DMS153 treated with DMSO at 0.1 percent for 48 hours (cell line): ENCODE results near the gene KCNQ5.

Source experiments
- DNase-seq: peaks from one replicate; lab custom pipeline; 2025; ENCODE audit not compliant: unreplicated experiment; lab: John Stamatoyannopoulos, UW

Gene KCNQ5

DNA sequence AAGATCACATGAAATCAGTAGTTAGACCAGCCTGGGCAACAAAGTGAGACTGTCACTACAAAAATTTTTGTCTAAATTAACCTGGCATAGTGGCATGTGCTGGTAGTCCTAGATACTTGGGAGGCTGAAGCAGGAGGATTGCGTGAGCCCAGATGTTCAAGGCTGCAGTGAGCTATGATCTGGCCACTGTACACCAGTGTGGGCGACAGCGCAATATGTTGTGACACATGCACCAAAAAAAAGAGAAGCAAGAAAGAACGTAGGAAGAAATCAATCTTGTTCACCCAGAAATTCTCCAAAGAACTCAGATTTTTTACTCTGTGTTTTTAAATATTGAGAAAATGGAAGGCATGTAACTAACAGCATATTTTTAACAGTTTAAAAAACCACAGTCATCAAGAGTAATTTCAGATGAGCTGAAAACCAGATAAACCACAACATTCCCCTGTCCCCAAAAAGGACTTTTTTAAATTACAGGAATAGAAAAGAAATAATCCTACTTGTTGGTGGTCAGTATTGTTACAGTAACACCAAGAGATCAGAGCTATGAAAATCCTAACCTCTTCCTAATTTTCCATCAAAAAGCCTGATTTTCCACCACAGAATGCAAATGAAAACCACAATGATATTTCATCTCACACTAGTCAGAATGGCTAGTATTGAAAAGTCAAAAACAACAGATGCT is 363.3 kb downstream of the KCNQ5 start:
- no peak for DNase-seq

GRCh38 chr6:72987301-72987700 is 365.4 kb downstream of the KCNQ5 start:
- DNase-seq: no peak

DNA sequence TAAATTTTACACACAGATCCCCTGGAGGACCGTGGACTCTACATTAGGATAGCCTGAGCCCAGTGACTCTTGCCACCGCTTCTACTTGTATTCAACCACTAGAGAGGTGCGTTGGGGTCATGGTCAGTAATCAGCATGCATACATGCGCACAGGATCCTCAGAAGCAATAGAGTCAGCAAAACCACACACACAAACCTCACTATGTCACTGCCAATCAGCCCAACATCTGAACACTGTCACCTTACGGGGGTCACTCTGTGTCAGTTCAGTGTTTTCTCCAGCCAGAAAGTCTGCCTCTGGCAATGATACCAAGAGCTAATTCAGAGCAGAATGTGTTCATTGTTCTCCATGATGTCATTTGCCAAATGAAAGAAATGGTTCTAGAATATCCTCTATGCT is 378.1 kb downstream of the KCNQ5 start:
- no peak for DNase-seq

GRCh38 chr6:73000460-73000859 is 378.6 kb downstream of the KCNQ5 start:
- no peak for DNase-seq

GRCh38 chr6:73002588-73002987 is 380.7 kb downstream of the KCNQ5 start:
- no peak for DNase-seq

- DNase-seq: no peak
These were observed 381.4 kb downstream of the KCNQ5 start for GRCh38 chr6:73003302-73003701.

GRCh38 chr6:73004231-73004630 is 382.4 kb downstream of the KCNQ5 start:
- DNase-seq: no peak

DNA sequence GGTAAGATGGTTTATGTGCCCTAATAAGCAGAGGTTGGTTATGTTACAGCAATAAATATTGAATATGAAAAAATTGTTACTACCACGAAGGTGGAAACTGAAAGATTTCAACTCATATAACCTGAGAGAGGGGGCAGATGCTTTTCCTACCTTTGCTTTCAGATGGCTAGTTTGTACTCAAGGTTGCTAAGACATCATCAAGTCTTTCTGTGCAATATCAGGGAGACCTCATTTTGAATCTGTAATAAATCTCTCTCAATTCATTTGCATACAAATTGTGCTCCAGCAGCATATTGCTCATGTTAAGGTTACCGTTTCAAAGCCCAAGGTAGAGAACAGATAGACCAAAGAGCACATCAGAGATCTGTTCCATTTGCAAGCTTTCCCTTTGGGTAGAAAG is 383.0 kb downstream of the KCNQ5 start:
- no peak for DNase-seq

- no peak for DNase-seq
These were observed 384.3 kb downstream of the KCNQ5 start for GRCh38 chr6:73006146-73006545.

- DNase-seq: no peak
These were observed 390.1 kb downstream of the KCNQ5 start for GRCh38 chr6:73011945-73012344.

- DNase-seq: peak; percentile 46
These were observed 395.6 kb downstream of the KCNQ5 start for GRCh38 chr6:73017476-73017875.

DNA sequence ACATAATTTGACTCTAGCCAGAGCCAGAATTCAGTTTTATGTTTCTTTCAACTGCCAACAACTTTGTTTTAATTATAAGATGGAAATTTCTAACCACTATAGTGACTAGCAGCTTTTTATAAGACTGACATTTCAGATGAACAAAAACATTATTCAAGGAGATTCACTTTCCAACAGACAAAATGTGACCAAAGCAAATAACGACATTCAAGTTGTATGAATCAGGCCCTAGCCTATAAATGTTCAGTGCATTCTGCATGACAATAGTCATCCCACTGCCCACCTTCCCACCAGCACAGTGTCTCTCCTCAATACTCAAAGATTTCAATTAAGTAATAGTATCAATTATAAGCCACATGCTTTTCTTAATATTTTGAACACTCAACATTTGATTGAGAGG is 402.7 kb downstream of the KCNQ5 start:
- DNase-seq: no peak

GRCh38 chr6:73027691-73028090 is 405.8 kb downstream of the KCNQ5 start:
- DNase-seq: no peak

GRCh38 chr6:73028124-73028766 is 406.4 kb downstream of the KCNQ5 start:
- DNase-seq: no peak

DNA sequence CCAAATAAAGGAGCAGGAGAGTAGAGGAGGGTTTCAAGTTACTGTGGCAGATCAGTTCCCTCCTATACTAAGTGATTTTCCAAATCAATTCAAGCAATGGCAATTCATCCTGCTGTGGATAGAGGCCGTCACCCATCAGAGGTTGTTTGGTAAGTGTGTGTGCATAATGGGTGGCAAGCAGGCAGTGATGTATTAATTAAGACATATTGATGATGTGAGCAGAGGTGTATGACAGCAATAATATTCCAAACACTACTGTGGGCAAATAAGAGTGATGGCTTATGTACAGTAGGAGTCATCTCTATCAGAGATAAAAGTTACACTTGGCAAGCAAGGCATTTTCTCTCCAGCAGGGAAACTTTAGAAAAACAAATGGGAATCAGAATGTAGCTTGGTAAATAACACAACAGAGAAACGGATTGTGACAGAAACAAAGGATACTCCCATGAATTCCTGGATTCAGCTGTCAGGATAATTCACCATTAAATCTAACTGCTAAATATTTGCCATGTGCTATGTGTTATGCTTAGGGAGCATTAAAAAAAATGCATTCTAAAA is 407.1 kb downstream of the KCNQ5 start:
- no peak for DNase-seq

GRCh38 chr6:73030257-73030656 is 408.4 kb downstream of the KCNQ5 start:
- no peak for DNase-seq

- DNase-seq: no peak
These were observed 409.2 kb downstream of the KCNQ5 start for GRCh38 chr6:73030791-73031782.

DNA sequence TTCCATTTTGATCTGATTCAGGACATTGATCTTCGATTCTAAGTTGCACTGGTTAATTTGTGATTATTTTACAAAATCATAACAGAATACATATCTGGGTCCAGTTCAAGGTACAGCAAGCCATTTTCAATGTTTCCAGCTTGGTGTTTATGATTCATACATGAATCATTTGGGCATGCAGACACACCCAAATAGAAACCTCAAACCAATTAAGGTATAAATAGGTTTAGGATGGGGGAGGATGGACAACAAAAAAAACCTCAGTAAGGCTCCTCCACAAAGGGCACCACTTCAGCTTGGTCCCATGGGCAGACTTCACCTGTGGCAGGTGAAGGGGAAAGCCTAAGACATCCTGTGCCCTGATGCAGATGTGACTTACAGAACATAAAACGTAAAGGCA is 410.7 kb downstream of the KCNQ5 start:
- DNase-seq: no peak

DNA sequence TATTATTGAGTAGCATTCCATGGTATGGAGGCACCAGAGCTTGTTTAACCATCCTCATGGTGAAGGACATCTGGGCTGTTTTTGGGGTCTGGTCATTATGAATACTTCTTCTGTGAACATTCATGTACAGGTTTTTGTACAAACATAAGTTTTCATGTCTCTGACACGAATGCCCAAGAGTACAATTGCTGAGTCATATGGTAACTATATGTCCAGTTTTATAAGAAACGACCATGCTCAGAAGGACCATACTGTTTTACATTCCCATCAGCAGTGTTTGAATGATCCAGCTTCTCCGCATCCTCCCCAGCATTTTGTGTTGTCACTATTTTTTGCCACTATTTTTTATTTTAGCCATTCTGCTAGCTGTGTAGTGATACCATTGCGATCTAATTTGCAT is 414.8 kb downstream of the KCNQ5 start:
- no peak for DNase-seq

DNA sequence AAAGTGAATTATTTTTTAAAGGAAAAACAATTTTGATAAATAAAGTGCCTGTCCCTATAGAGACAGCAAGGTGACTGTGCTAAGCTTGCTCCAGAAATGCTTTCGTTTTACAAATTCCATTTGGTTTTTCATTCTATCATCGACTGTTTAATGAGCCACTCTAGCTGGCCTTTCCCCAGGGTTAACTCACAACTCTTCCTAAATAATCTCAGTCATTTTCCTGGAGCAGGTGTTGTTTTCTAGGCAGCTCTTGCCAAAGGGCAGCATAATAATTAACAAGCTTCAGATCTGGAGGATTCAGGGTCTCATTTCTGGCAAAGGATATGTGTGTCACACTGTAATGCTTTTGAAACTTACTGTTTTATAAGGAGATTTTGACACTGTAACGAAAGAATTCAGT is 419.2 kb downstream of the KCNQ5 start:
- DNase-seq: no peak

GRCh38 chr6:73042892-73043291 is 421.0 kb downstream of the KCNQ5 start:
- DNase-seq: no peak
